ENCODE measurements around the gene NPAS3.

The NPAS3 gene

GRCh38 chr14:33386781-33387180 is 448.1 kb downstream of the NPAS3 start:
- Histone ChIP-seq H3K4me1 (ENCODE audit: insufficient read depth, low read length, poor library complexity, severe bottlenecking) (peaks cover 6% of the 10 kb centered on the region), H3K79me2 (ENCODE audit: insufficient read depth, low read length) (no peaks in the 10 kb centered on the region), H2AFZ (ENCODE audit: low read length) (no peak overlapping the region), H3K9me3 (ENCODE audit: insufficient read depth, low read depth, low read length) (no peaks in the 10 kb centered on the region), H3K4me2 (ENCODE audit: low read depth, low read length, poor library complexity, severe bottlenecking) (no peak overlapping the region), H3K9ac (ENCODE audit: low read depth, low read length, poor library complexity, severe bottlenecking) (no peak overlapping the region), H4K20me1 (ENCODE audit: insufficient read depth, low read length, poor library complexity, severe bottlenecking) (no peaks in the 10 kb centered on the region), H3K4me3 (ENCODE audit: low read length, poor library complexity, severe bottlenecking) (no peak overlapping the region), H3K36me3 (ENCODE audit: insufficient read depth, low read length) (no peaks in the 10 kb centered on the region), H3K9me2 (replicated peaks; ENCODE audit: low read depth, low read length) (no peaks in the 10 kb centered on the region), H3K27me3 (ENCODE audit: insufficient read depth, low read length, poor library complexity, severe bottlenecking) (no peaks in the 10 kb centered on the region), H3F3A (ENCODE audit: low read depth) (no peaks in the 10 kb centered on the region)
- TF ChIP-seq CTCF (conservative IDR thresholded peaks at IDR 0.05; ENCODE audit: low read length) (no peak), EZH2phosphoT487 (IDR thresholded peaks at IDR 0.05; ENCODE audit: borderline replicate concordance) (no peak)

- no peaks in the 10 kb centered on the region for H3F3A ChIP-seq (ENCODE audit: low read depth)
- no peak overlapping the region for H3K4me2 ChIP-seq (ENCODE audit: low read depth, low read length, poor library complexity, severe bottlenecking)
- H3K36me3 ChIP-seq (ENCODE audit: insufficient read depth, low read length), result no peaks in the 10 kb centered on the region
- H3K27me3 ChIP-seq (ENCODE audit: insufficient read depth, low read length, poor library complexity, severe bottlenecking), result no peaks in the 10 kb centered on the region
- H4K20me1 ChIP-seq (ENCODE audit: insufficient read depth, low read length, poor library complexity, severe bottlenecking), result no peaks in the 10 kb centered on the region
- no peak overlapping the region for H3K4me3 ChIP-seq (ENCODE audit: low read length, poor library complexity, severe bottlenecking)
- H2AFZ ChIP-seq (ENCODE audit: low read length), result no peak overlapping the region
- H3K79me2 ChIP-seq (ENCODE audit: insufficient read depth, low read length), result no peaks in the 10 kb centered on the region
- TF ChIP-seq CTCF (conservative IDR thresholded peaks at IDR 0.05; ENCODE audit: low read length) (no peak), EZH2phosphoT487 (IDR thresholded peaks at IDR 0.05; ENCODE audit: borderline replicate concordance) (no peak)
- H3K9ac ChIP-seq (ENCODE audit: low read depth, low read length, poor library complexity, severe bottlenecking), result no peak overlapping the region
- no peaks in the 10 kb centered on the region for H3K9me3 ChIP-seq (ENCODE audit: insufficient read depth, low read depth, low read length)
- H3K9me2 ChIP-seq (replicated peaks; ENCODE audit: low read depth, low read length), result no peaks in the 10 kb centered on the region
- peaks cover 6% of the 10 kb centered on the region for H3K4me1 ChIP-seq (ENCODE audit: insufficient read depth, low read length, poor library complexity, severe bottlenecking)
Observed at GRCh38 chr14:33390335-33390734, 451.7 kb downstream of the NPAS3 start.

GRCh38 chr14:33393231-33393894 is 454.7 kb downstream of the NPAS3 start:
- Histone ChIP-seq H3K9ac (ENCODE audit: low read depth, low read length, poor library complexity, severe bottlenecking) (no peak overlapping the region), H3K4me1 (ENCODE audit: insufficient read depth, low read length, poor library complexity, severe bottlenecking) (no peaks in the 10 kb centered on the region), H3K9me2 (replicated peaks; ENCODE audit: low read depth, low read length) (no peaks in the 10 kb centered on the region), H3F3A (ENCODE audit: low read depth) (no peaks in the 10 kb centered on the region), H3K27me3 (ENCODE audit: insufficient read depth, low read length, poor library complexity, severe bottlenecking) (no peaks in the 10 kb centered on the region), H3K36me3 (ENCODE audit: insufficient read depth, low read length) (no peaks in the 10 kb centered on the region), H3K79me2 (ENCODE audit: insufficient read depth, low read length) (no peaks in the 10 kb centered on the region), H4K20me1 (ENCODE audit: insufficient read depth, low read length, poor library complexity, severe bottlenecking) (no peaks in the 10 kb centered on the region), H3K4me2 (ENCODE audit: low read depth, low read length, poor library complexity, severe bottlenecking) (no peak overlapping the region), H3K4me3 (ENCODE audit: low read length, poor library complexity, severe bottlenecking) (no peak overlapping the region), H2AFZ (ENCODE audit: low read length) (no peak overlapping the region), H3K9me3 (ENCODE audit: insufficient read depth, low read depth, low read length) (no peaks in the 10 kb centered on the region)
- no peak for TF ChIP-seq EZH2phosphoT487 (IDR thresholded peaks at IDR 0.05; ENCODE audit: borderline replicate concordance)
- TF ChIP-seq CTCF (conservative IDR thresholded peaks at IDR 0.05; ENCODE audit: low read length), result no peak

All from Loucy (cell line).